H1 (cell line): Measurements from ENCODE around the gene KCNE1. TPM values are rescaled to one million over a fixed set of nuclear protein-coding genes. Genes with fewer than 3 reads are reported as not detected.

Experiments
- CTCF ChIA-PET: fragments of 300-600 bp; sonication (Branson Sonifier 250); formaldehyde crosslinking; loops from one replicate; lab custom pipeline; 2021; ENCODE audit not compliant: partially characterized antibody; lab: Charles Lee
- POLR2A ChIA-PET: fragments of 300-600 bp; sonication (Branson Sonifier 250); formaldehyde crosslinking; loops from one replicate; lab custom pipeline; 2021; ENCODE audit warnings: inconsistent platforms; ENCODE audit not compliant: partially characterized antibody; lab: Charles Lee
- DNase-seq, 2 experiments: peaks; one replicate each; pipeline versions ENCODE4 v3.0.0 to v3.0.0-alpha.2; 2010 to 2022; ENCODE audit warnings: low spot score in 2 of 2, low read depth in 1 of 2, mixed read lengths in 1 of 2
- FAIRE-seq: peaks from 2 replicates; lab custom pipeline; 2011; peaks lifted over from hg19 to GRCh38; lab: Jason Lieb, UNC
- H2AFZ ChIP-seq: 2 replicates; pipeline ENCODE4 v1.8.1; 2012; ENCODE audit warnings: low read length, inconsistent platforms
- H2AK5ac ChIP-seq: 2 replicates; pipeline ENCODE4 v1.6.1; 2013; ENCODE audit warnings: low read depth, low read length
- H2BK120ac ChIP-seq: replicated peaks from 2 replicates; pipeline ENCODE3; 2013; ENCODE audit warnings: low read depth, low read length, inconsistent platforms
- H2BK12ac ChIP-seq: 2 replicates; pipeline ENCODE4 v1.6.1; 2013; ENCODE audit warnings: low read depth, low read length
- H2BK15ac ChIP-seq: 2 replicates; pipeline ENCODE4 v1.6.1; 2013; ENCODE audit warnings: low read length
- H2BK20ac ChIP-seq: 2 replicates; pipeline ENCODE4 v1.6.1; 2013; ENCODE audit warnings: low read length
- H2BK5ac ChIP-seq: 2 replicates; pipeline ENCODE4 v1.6.1; 2013; ENCODE audit warnings: low read depth, low read length
- H3K14ac ChIP-seq: 2 replicates; pipeline ENCODE4 v1.6.1; 2013; ENCODE audit warnings: inconsistent platforms; ENCODE audit not compliant: insufficient read length
- H3K18ac ChIP-seq: 2 replicates; pipeline ENCODE4 v1.6.1; 2013; ENCODE audit warnings: low read length; ENCODE audit errors: extremely low read depth
- H3K23ac ChIP-seq: 2 replicates; pipeline ENCODE4 v1.6.1; 2013; ENCODE audit warnings: inconsistent platforms; ENCODE audit not compliant: insufficient read length
- H3K23me2 ChIP-seq: 2 replicates; pipeline ENCODE4 v1.6.1; 2013; ENCODE audit warnings: low read depth, low read length
- H3K27ac ChIP-seq: 2 replicates; pipeline ENCODE4 v1.6.1; 2011; ENCODE audit warnings: low read depth, low read length, inconsistent platforms
- H3K27me3 ChIP-seq, 4 experiments: replicated peaks in 1 of 4; 1 replicate in 1 of 4; 2 replicates in 3 of 4; pipeline versions ENCODE4 v1.6.1 to v1.8.1; 2011 to 2013; ENCODE audit warnings: low read length in 3 of 4, mild to moderate bottlenecking in 3 of 4, inconsistent platforms in 2 of 4, mixed read lengths in 2 of 4, moderate library complexity in 1 of 4; ENCODE audit not compliant: control insufficient read depth in 3 of 4, insufficient read depth in 3 of 4; ENCODE audit errors: extremely low read depth in 1 of 4
- H3K36me3 ChIP-seq, 4 experiments: 2 replicates each; pipeline versions ENCODE4 v1.6.1 to v1.8.1; 2011 to 2013; ENCODE audit warnings: mild to moderate bottlenecking in 4 of 4, low read length in 3 of 4, moderate library complexity in 2 of 4, control low read depth in 1 of 4, inconsistent platforms in 1 of 4; ENCODE audit not compliant: insufficient read depth in 4 of 4, control insufficient read depth in 2 of 4
- H3K4ac ChIP-seq: replicated peaks from 2 replicates; pipeline ENCODE3; 2013; ENCODE audit warnings: low read length, low read depth, mixed read lengths, inconsistent platforms; ENCODE audit not compliant: insufficient read length
- H3K4me1 ChIP-seq, 4 experiments: replicated peaks in 1 of 4; 1 replicate in 1 of 4; 2 replicates in 3 of 4; pipeline versions ENCODE4 v1.6.1 to v1.8.1; 2011 to 2013; ENCODE audit warnings: low read length in 3 of 4, inconsistent platforms in 2 of 4, mixed read lengths in 1 of 4; ENCODE audit not compliant: insufficient read depth in 4 of 4, control insufficient read depth in 3 of 4
- H3K4me2 ChIP-seq, 2 experiments: 2 replicates each; pipeline versions ENCODE4 v1.6.1 to v1.8.1; 2011 to 2013; ENCODE audit warnings: low read depth in 2 of 2, low read length in 2 of 2, control low read depth in 1 of 2, inconsistent platforms in 1 of 2, mild to moderate bottlenecking in 1 of 2; ENCODE audit not compliant: insufficient read depth in 1 of 2
- H3K4me3 ChIP-seq, 4 experiments: fragments of 200-600, 300-600 bp in 1 of 4; sonication (generic), shearing (Covaris generic), sonication (Bioruptor Twin) in 1 of 4; 2 replicates each; pipeline versions ENCODE4 v1.5.1 to v1.8.1; 2011 to 2016; ENCODE audit warnings: low read length in 4 of 4, low read depth in 3 of 4, control low read depth in 2 of 4, inconsistent platforms in 2 of 4, mild to moderate bottlenecking in 2 of 4, mixed read lengths in 1 of 4, moderate library complexity in 1 of 4; ENCODE audit not compliant: insufficient read depth in 2 of 4; ENCODE audit errors: extremely low read depth in 1 of 4
- H3K56ac ChIP-seq: replicated peaks from 2 replicates; pipeline ENCODE3; 2013; ENCODE audit warnings: low read depth, mild to moderate bottlenecking, mixed read lengths, low read length, inconsistent platforms; ENCODE audit not compliant: insufficient read length
- H3K79me1 ChIP-seq: 2 replicates; pipeline ENCODE4 v1.6.1; 2013; ENCODE audit warnings: low read depth, low read length, control low read depth
- H3K79me2 ChIP-seq, 2 experiments: 2 replicates each; pipeline versions ENCODE4 v1.6.1 to v1.8.1; 2012 to 2013; ENCODE audit warnings: low read length in 2 of 2, mild to moderate bottlenecking in 2 of 2, inconsistent platforms in 1 of 2; ENCODE audit not compliant: insufficient read depth in 2 of 2, control insufficient read depth in 1 of 2
- H3K9ac ChIP-seq, 4 experiments: replicated peaks in 1 of 4; 1 replicate in 1 of 4; 2 replicates in 3 of 4; pipeline versions ENCODE4 v1.6.1 to v1.8.1; 2011 to 2013; ENCODE audit warnings: low read depth in 3 of 4, low read length in 3 of 4, control low read depth in 2 of 4, mild to moderate bottlenecking in 2 of 4, moderate library complexity in 2 of 4, inconsistent platforms in 1 of 4; ENCODE audit errors: extremely low read depth in 1 of 4
- H3K9me3 ChIP-seq, 2 experiments: 2 replicates each; pipeline versions ENCODE4 v1.6.1 to v1.8.1; 2012 to 2013; ENCODE audit warnings: mild to moderate bottlenecking in 2 of 2, moderate library complexity in 2 of 2, control low read depth in 1 of 2, inconsistent platforms in 1 of 2, low read depth in 1 of 2, low read length in 1 of 2, mixed read lengths in 1 of 2; ENCODE audit not compliant: insufficient read depth in 2 of 2
- H4K20me1 ChIP-seq, 2 experiments: replicated peaks in 1 of 2; 2 replicates each; pipeline versions ENCODE3 to v1.8.1; 2011 to 2013; ENCODE audit warnings: inconsistent platforms in 2 of 2, low read length in 2 of 2, mild to moderate bottlenecking in 1 of 2; ENCODE audit not compliant: insufficient read depth in 2 of 2, control insufficient read depth in 1 of 2
- H4K5ac ChIP-seq: 2 replicates; pipeline ENCODE4 v1.6.1; 2013; ENCODE audit warnings: low read length, low read depth, mixed read lengths, inconsistent platforms; ENCODE audit not compliant: insufficient read length
- H4K8ac ChIP-seq: 2 replicates; pipeline ENCODE4 v1.8.0; 2013; ENCODE audit warnings: mild to moderate bottlenecking, moderate library complexity, low read length, inconsistent platforms; ENCODE audit not compliant: insufficient read depth; ENCODE audit errors: extremely low read depth
- H4K91ac ChIP-seq: replicated peaks from 2 replicates; pipeline ENCODE3; 2013; ENCODE audit warnings: low read length, mixed read lengths, inconsistent platforms; ENCODE audit not compliant: insufficient read length
- ATF2 ChIP-seq: IDR thresholded peaks from 2 replicates; pipeline ENCODE4 v1.6.1; 2012; ENCODE audit warnings: low read length, inconsistent platforms
- CEBPB ChIP-seq: IDR thresholded peaks from 2 replicates; pipeline ENCODE4 v1.6.1; 2012; ENCODE audit warnings: low read depth, low read length
- CTBP2 ChIP-seq: IDR thresholded peaks from 2 replicates; pipeline ENCODE4 v1.7.0; 2011; ENCODE audit warnings: borderline replicate concordance, mild to moderate bottlenecking, moderate library complexity, mixed read lengths, low read length; ENCODE audit not compliant: insufficient read depth, insufficient read length
- E2F6 ChIP-seq: IDR thresholded peaks from 2 replicates; pipeline ENCODE4 v1.6.1; 2012; ENCODE audit warnings: inconsistent platforms
- GABPA ChIP-seq: IDR thresholded peaks from 2 replicates; pipeline ENCODE4 v1.6.1; 2011; ENCODE audit warnings: mild to moderate bottlenecking, low read length, moderate library complexity, borderline replicate concordance; ENCODE audit not compliant: insufficient read depth
- JUND ChIP-seq: IDR thresholded peaks from 2 replicates; pipeline ENCODE4 v1.6.1; 2011; ENCODE audit warnings: mild to moderate bottlenecking, improper control_type of control experiment, low read length
- NRF1 ChIP-seq: IDR thresholded peaks from 2 replicates; pipeline ENCODE4 v1.6.1; 2011; ENCODE audit warnings: mild to moderate bottlenecking, low read depth, low read length, improper control_type of control experiment
- POLR2AphosphoS5 ChIP-seq: IDR thresholded peaks from 2 replicates; pipeline ENCODE4 v1.6.1; 2011; ENCODE audit warnings: low read depth, low read length
- POU5F1 ChIP-seq: IDR thresholded peaks from 2 replicates; pipeline ENCODE4 v1.6.1; 2011; ENCODE audit warnings: low read depth, mild to moderate bottlenecking, low read length, moderate library complexity
- RXRA ChIP-seq: IDR thresholded peaks from 2 replicates; pipeline ENCODE4 v1.6.1; 2011; ENCODE audit warnings: low read depth, mild to moderate bottlenecking, low read length, moderate library complexity; ENCODE audit not compliant: insufficient read depth
- SIX5 ChIP-seq: IDR thresholded peaks from 2 replicates; pipeline ENCODE4 v1.6.1; 2011; ENCODE audit warnings: mild to moderate bottlenecking, low read depth, low read length
- SRF ChIP-seq: IDR thresholded peaks from 2 replicates; pipeline ENCODE4 v1.6.1; 2011; ENCODE audit warnings: mild to moderate bottlenecking, low read depth, low read length, moderate library complexity
- whole genome bisulfite sequencing, 2 experiments: shearing (Covaris generic) in 1 of 2; methylation state at CpG; one replicate each; pipeline versions ENCODE4 v1.1.6 to v1.1.7; 2013 to 2015; ENCODE audit warnings: low lambda C conversion rate in 2 of 2, mixed read lengths in 2 of 2, inconsistent platforms in 1 of 2, low coverage in 1 of 2, missing lambda C conversion rate in 1 of 2; ENCODE audit not compliant: insufficient replicate concordance in 2 of 2, insufficient coverage in 1 of 2, insufficient read length in 1 of 2; ENCODE audit errors: extremely low coverage in 1 of 2, missing lambda C conversion rate in 1 of 2; 5-methylcytosine and 5-hydroxymethylcytosine counted together
- polyA plus RNA-seq, 7 experiments: library from polyadenylated mRNA; depleted of rRNA in 3 of 7; stranded (reverse) in 5 of 7; unstranded in 2 of 7; fragments of >200 nt in 5 of 7; fragments of 200-250 nt in 2 of 7; gene quantifications; 1 replicate in 5 of 7; 2 replicates in 1 of 7; 4 replicates in 1 of 7; pipeline versions ENCODE4 v1.2.1 to v1.2.3, GENCODE V29; 2011 to 2013; ENCODE audit warnings: missing spikeins in 2 of 7, mixed read lengths in 2 of 7
- total RNA-seq: library from RNA; stranded (reverse); fragmentation: NEBNext Ultra II Directional; extraction: Animal tissue kit (Norgen Biotek cat#: 25700); gene quantifications from 2 replicates; pipeline ENCODE4 v1.2.1, GENCODE V29; 2021

The KCNE1 gene
- total and polyA plus RNA-seq, 2 of the 8 experiments (the other 6 are each of a cell fraction or from before 2014, with no cell fraction given): 0.08 to 0.28 TPM

- Histone ChIP-seq H4K20me1 (no peaks in the 10 kb centered on the region), H3K4me3 (no peak overlapping the region), H3K56ac (no peak overlapping the region), H2AK5ac (no peak overlapping the region), H4K91ac (no peak overlapping the region), H3K18ac (no peak overlapping the region), H3K23ac (no peak overlapping the region), H3K4ac (no peak overlapping the region), H4K5ac (no peak overlapping the region), H3K14ac (no peak overlapping the region), H3K27me3 (no peaks in the 10 kb centered on the region), H2BK15ac (no peak overlapping the region), H3K27ac (no peak overlapping the region), H2BK20ac (no peak overlapping the region), H2BK5ac (no peak overlapping the region), H3K4me1 (no peaks in the 10 kb centered on the region), H3K9ac (no peak overlapping the region), H2AFZ (no peak overlapping the region), H3K9me3 (peaks cover 6 to 16% of the 10 kb centered on the region in 2 experiments; a peak in 2 of 4 replicates), H3K4me2 (no peak overlapping the region), H3K23me2 (no peaks in the 10 kb centered on the region), H2BK12ac (no peak overlapping the region), H2BK120ac (no peak overlapping the region), H3K79me1 (no peaks in the 10 kb centered on the region), H3K79me2 (no peaks in the 10 kb centered on the region), H4K8ac (no peak overlapping the region), H3K36me3 (peaks cover 0 to 2% (median 0%) of the 10 kb centered on the region in 4 experiments; a peak in 1 of 8 replicates)
- POLR2A ChIA-PET: interaction anchor here (1.6 kb wide), 1 partner anchor 10 kb away, joined by 3 read pairs; no protein-coding TSS in a partner anchor
- CTCF ChIA-PET: interaction anchor here (0.5 to 2.9 kb wide), 6 partner anchors 14 to 567 kb away, joined by 3 to 12 read pairs (median 6); no protein-coding TSS in a partner anchor
- DNase-seq (no peak), FAIRE-seq (no peak)
- WGBS, 2 experiments: 92% methylated on average over 5 of the region's 5 CpGs; no CpG with 5 or more reads in 1 of the 2 experiments
- no peak for TF ChIP-seq E2F6
- no peak for TF ChIP-seq GABPA
- TF ChIP-seq RXRA: no peak
- no peak for TF ChIP-seq SRF
- no peak for TF ChIP-seq POU5F1
- TF ChIP-seq POLR2AphosphoS5: no peak
- TF ChIP-seq JUND: no peak
- TF ChIP-seq SIX5: no peak
- no peak for TF ChIP-seq NRF1
- no peak for TF ChIP-seq ATF2
- TF ChIP-seq CTBP2: no peak
- TF ChIP-seq CEBPB: no peak
Observed at GRCh38 chr21:34558166-34558565, 46.2 kb upstream of the KCNE1 start.
